Stimulated activated CD4-positive, alpha-beta T cell treated with anti-CD3 and anti-CD28 coated beads, Interleukin-12 subunit alpha, Interleukin-12 subunit beta, amount 100 ng/mL, for 48 hours (primary cell): ENCODE data around the gene C2orf74.
"Not testable (repeated sequence)": the region's sequence is repeated elsewhere in the genome, so short reads cannot be mapped to it uniquely, and the experiment has no call there.

Experiments used
- DNase-seq, 3 donors: peaks; one replicate each; pipeline ENCODE4 v3.0.0-alpha.2; 2020; ENCODE audit warnings: low read depth in 2 of 3, low spot score in 1 of 3

Gene C2orf74

GRCh38 chr2:61161888-61162287, at the start of gene C2orf74:
TSS of gene C2orf74 (plus strand) at chr2:61162188. CDS start at chr2:61162515, 327 bp downstream.
- DNase-seq = no peak

DNA sequence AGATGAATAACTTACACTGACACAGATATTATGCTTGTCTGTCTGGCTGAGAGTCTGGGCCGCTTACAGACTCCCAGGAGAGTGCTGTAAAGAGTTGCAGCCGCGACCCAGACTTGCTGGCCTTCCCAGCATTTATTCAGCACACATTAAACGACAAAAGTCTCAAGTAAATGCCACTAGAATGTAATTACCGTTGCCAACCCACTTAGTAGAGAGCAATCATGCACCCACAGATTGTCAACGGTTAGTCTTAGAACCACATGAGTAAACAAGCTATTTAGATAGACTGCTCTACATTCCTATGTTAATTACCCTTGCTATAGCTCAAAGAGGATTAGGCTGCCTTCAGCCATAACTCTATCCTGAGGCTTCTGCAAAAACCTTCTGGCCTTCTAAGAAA, 47.8 kb upstream of the C2orf74 start:
- no peak for DNase-seq

GRCh38 chr2:61116302-61116701, 45.7 kb upstream of the C2orf74 start:
- no peak for DNase-seq

DNA sequence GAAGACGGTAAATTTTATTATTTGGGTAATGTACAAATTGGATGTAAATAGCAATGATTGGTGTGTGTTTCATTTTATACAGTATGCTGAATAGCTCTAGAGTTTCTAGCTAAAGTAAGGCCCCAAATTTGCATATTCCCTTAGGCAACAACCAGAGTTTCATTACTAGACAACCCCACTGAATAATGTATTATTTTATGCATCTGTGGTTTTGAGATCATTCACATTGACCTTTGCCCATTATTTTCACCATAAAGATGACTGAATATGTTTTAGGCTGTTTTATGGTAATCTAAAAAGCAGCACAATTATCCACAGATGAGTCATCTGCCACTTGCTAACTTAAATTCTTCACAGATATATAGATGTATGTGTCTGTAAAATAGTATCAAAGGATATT, 44.5 kb upstream of the C2orf74 start:
- DNase-seq = no peak

- DNase-seq = no peak
These were observed 36.8 kb upstream of the C2orf74 start for GRCh38 chr2:61125123-61125710.

GRCh38 chr2:61125798-61126197, 36.2 kb upstream of the C2orf74 start:
- no peak for DNase-seq

- not testable (repeated sequence) for DNase-seq
These were observed 33.9 kb upstream of the C2orf74 start for GRCh38 chr2:61128122-61128521.

GRCh38 chr2:61134141-61134540, 27.8 kb upstream of the C2orf74 start:
- DNase-seq = no peak

GRCh38 chr2:61135510-61135909, 26.5 kb upstream of the C2orf74 start:
- DNase-seq = no peak

GRCh38 chr2:61138859-61139258, 23.1 kb upstream of the C2orf74 start:
- DNase-seq = no peak

DNA sequence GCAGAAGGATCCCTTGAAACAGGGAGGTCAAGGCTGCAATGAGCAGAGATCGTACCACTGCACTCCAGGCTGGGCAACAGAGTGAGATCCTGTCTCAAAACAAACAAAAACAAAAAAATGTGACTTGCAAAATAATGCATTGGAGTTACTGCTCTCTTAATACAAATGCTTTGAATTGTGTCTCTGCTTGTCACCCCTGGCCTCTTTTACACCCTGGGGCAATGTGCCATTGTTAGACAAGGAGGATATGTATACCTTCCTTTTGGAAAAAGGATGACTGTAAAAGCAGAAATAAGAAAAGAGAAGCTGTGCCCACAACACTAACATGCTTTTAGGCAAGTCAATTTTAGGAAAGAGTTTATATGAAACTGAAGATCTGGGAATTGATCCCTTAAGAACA, 20.8 kb upstream of the C2orf74 start:
- DNase-seq = no peak

DNA sequence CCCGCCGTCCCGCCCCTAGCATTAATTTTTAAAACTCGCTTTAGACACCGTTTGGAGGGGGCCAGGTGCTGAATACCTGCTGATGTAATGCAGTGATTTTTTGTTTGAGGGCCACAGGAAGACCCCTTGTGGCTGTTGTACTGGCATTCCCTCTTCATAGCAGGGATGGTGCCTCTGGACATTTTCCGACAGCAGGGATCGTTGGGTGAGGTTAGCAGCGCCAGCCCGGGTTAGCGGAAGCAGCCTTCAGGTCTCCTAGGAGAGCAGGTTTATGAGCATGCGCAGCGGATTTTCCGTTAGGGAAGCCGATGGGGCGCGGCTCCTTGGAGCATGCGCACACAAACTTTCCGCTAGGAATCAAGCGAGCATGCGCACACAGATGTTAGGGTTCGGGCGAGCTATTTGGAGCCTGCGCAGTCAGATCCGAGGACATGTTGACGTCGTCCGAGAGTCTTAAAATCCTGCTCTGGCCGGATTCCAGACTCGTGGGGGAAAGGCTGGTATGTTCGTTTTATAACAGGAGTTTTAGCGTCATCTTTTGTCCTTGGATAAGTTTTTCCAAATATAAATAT, 17.2 kb upstream of the C2orf74 start:
- DNase-seq = peak; percentile 91 to 93 (median 92)

GRCh38 chr2:61145990-61146389, 16.0 kb upstream of the C2orf74 start:
- no peak for DNase-seq

DNA sequence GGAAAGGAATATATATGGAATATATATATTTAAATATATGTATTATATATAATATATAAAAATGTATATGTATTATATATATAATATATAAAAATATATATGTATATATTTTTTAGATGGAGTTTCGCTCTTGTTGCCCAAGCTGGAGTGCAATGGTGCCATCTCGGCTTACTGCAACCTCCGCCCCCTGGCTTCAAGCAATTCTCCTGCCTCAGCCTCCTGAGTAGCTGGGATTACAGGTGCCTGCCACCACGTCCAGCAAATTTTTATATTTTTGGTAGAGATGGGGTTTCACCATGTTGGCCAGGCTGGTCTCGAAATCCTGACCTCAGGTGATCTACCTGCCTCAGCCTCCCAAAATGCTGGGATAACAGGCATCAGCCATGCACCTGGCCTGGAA, 13.9 kb upstream of the C2orf74 start:
- DNase-seq = not testable (repeated sequence)

DNA sequence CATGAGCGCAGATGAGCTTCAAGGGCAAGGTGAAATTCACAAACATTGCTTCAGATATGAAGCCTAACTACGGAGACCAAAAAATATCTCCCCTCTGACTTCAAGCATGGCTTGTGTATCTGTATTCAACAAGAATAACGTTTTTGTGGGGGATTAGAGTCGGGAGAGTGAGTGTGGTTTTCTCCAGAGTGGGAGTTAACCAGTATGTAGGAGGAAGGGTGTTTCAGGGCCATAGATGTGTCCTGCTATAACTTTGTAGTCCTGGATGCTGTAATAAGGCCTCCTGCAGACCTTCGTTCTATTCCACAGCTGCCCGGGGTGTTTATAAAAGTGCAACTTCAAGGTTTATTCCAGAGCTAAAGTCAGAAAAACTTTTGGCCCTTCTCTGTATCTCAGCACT, 12.9 kb upstream of the C2orf74 start:
- no peak for DNase-seq

GRCh38 chr2:61151436-61151835, 10.6 kb upstream of the C2orf74 start:
- no peak for DNase-seq

DNA sequence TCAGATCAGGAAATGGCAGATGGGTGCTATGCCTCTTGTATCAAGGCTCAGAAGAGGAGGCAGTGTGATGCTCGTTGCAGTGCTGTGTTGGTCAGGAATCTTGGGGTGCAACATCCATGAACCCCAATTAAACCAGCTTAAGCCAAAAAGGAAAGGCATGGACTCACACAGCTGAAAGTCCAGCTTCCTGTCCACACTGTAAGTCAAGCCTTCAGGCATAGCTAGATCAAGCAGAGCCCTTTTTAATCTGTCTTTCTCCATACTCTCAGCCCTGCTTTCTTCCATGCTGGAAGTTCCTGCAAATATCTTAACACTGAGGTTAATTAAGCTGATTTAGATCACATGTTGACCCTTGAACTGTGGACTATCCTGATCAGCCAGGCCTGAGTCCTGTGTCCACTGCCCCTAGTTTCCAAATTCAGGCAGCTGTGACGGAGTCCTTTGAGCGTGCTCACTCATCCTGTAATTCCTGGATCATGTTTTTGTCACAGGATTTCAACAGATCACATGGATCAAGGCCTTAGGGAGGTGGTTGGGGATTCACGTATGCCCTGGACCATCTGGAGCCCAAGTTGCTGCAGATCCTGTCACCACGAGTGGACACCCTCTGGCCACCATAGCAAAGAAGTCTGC, 4.5 kb upstream of the C2orf74 start:
- no peak for DNase-seq

DNA sequence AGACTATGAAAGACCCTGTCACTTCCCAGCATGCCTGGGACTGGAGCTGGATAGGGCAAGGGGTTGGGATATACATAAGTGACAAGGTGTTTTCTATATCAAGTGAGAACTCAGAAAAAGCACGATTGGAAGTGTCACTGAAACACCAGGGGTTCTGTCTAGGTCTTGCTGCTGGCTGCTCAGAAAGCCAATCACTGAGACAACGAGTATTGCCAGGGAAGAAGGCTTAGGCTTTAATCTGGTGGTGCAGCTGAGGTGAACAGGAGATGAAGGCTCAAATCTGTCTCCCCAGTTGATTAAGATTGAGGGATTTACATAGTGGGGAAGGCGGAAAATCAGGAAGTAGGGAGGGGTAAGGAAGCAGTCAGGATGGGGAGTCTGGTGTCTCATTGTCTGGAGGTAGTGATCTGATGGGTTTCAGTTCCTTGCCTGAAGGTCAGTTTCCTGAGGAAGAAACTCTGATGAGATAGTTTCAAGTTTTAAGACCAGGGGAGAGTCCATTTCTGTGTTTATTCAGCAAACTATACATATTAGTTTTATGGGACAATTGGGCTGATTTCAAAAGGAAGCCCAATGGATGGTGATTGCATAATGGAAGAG, 3.5 kb upstream of the C2orf74 start:
- no peak for DNase-seq

DNA sequence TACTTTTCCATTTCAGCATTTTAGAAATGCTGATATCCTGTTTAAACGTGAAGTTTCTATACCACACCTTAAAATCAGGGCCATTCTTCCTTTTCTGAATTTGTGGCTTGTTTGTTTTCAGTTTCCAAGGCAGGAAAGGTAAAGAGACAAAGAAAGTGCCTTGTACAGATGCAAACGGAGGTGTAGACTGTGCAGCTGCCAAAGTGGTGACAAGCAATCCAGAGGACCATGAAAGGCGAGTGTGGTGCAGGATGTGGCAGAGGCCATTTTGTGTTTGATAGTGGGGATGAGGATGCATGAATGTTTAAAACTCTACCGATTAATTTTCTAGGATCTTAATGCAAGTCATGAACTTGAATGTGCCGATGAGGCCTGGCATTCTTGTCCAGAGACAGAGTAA, 733 bp downstream of the C2orf74 start:
- DNase-seq = no peak

GRCh38 chr2:61165082-61165481, 3.1 kb downstream of the C2orf74 start:
- DNase-seq = not testable (repeated sequence)

- DNase-seq = no peak
These were observed 4.0 kb downstream of the C2orf74 start for GRCh38 chr2:61165946-61166345.

DNA sequence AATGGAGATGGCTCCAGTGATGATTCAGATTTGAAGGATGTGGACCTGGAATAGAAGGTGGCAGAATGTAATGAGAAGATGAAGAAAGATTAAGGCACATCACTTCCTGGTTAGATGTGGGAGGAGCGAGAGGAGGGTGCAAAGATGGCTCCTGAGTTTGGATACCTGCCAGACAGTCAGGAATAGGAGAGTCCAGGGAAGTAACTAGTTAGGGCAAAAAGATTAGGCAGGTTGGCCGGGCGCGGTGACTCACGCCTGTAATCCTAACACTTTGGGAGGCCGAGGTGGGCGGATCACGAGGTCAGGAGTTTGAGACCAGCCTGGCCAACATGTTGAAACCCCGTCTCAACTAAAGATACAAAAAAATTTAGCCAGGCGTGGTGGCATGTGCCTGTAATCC, 5.6 kb downstream of the C2orf74 start:
- no peak for DNase-seq
